A549 (cell line): Measurements from ENCODE around the gene NOS1AP. TPM values are rescaled to one million over a fixed set of nuclear protein-coding genes. Genes with fewer than 3 reads are reported as not detected.

Experiments used
- ATAC-seq, 2 experiments: fragments of 200-7000 bp in 1 of 2; fragments of >200 bp in 1 of 2; cut with Nextera tagmentation in 1 of 2; cut with Tn5 transposase in 1 of 2; 3 replicates each; pipeline versions ENCODE4 v1.8.0 to v1.9.1; 2018 to 2020; ENCODE audit warnings: mild to moderate bottlenecking in 1 of 2, moderate library complexity in 1 of 2
- CTCF ChIA-PET: fragments of 300-600 bp; sonication (Branson Sonifier 250); formaldehyde crosslinking; extraction: SDS; loops from one replicate; lab custom pipeline; 2021; ENCODE audit warnings: antibody characterized with exemption, inconsistent platforms; lab: Yijun Ruan, JAX
- POLR2A ChIA-PET: fragments of 350-600 bp; formaldehyde crosslinking; extraction: SDS; loops from one replicate; lab custom pipeline; 2021; ENCODE audit warnings: antibody characterized with exemption, inconsistent platforms; lab: Yijun Ruan, JAX
- DNase-seq, 2 experiments: peaks; one replicate each; pipeline versions ENCODE4 v3.0.0 to v3.0.0-alpha.2; 2011 to 2016; ENCODE audit warnings: low read depth in 1 of 2, low spot score in 1 of 2
- FAIRE-seq: peaks from 2 replicates; lab custom pipeline; 2011; peaks lifted over from hg19 to GRCh38; lab: Jason Lieb, UNC
- H3K27ac ChIP-seq, 2 experiments: fragments of >200 bp; sonication (Bioruptor Twin); formaldehyde crosslinking; 3 replicates each; pipeline ENCODE4 v1.5.1; 2016 to 2017
- H3K4me1 ChIP-seq: fragments of >200 bp; sonication (Bioruptor Twin); formaldehyde crosslinking; 3 replicates; pipeline ENCODE4 v1.6.1; 2016
- H3K4me2 ChIP-seq: fragments of >200 bp; sonication (Bioruptor Twin); formaldehyde crosslinking; 3 replicates; pipeline ENCODE4 v1.6.1; 2016
- H3K4me3 ChIP-seq: fragments of >200 bp; sonication (Bioruptor Twin); formaldehyde crosslinking; 3 replicates; pipeline ENCODE4 v1.5.1; 2016
- H3K9me3 ChIP-seq: fragments of >200 bp; sonication (Bioruptor Twin); formaldehyde crosslinking; 3 replicates; pipeline ENCODE4 v1.6.1; 2016
- ATOH8 ChIP-seq: fragments of 250-450 bp; sonication (Bioruptor Pico); IDR thresholded peaks from 2 replicates; pipeline ENCODE4 v1.5.0; 2020; ENCODE audit warnings: low read depth, mild to moderate bottlenecking, moderate library complexity
- BCL3 ChIP-seq: fragments of >200 bp; sonication (Bioruptor Twin); formaldehyde crosslinking; IDR thresholded peaks from 3 replicates; pipeline ENCODE4 v1.6.1; 2016
- BHLHE40 ChIP-seq: IDR thresholded peaks from 2 replicates; pipeline ENCODE4 v1.6.1; 2012; ENCODE audit warnings: low read depth, low read length, inconsistent platforms
- CBX8 ChIP-seq: fragments of 200-600 bp; sonication (generic); IDR thresholded peaks from 2 replicates; pipeline ENCODE4 v1.6.1; 2016
- CHD2 ChIP-seq: fragments of 150-350 bp; IDR thresholded peaks from 2 replicates; pipeline ENCODE4 v1.6.1; 2014; ENCODE audit warnings: low read length; ENCODE audit not compliant: partially characterized antibody
- CHD4 ChIP-seq: fragments of 200-600 bp; sonication (generic); IDR thresholded peaks from 2 replicates; pipeline ENCODE4 v1.6.1; 2016; ENCODE audit warnings: antibody characterized with exemption, mild to moderate bottlenecking, borderline replicate concordance
- CTCF ChIP-seq: fragments of >200 bp; sonication (Bioruptor Twin); formaldehyde crosslinking; IDR thresholded peaks from 3 replicates; pipeline ENCODE4 v1.5.1; 2016
- E2F6 ChIP-seq: IDR thresholded peaks from 2 replicates; pipeline ENCODE4 v1.6.1; 2012; ENCODE audit warnings: low read depth, borderline replicate concordance
- ESRRA ChIP-seq: fragments of 150-350 bp; IDR thresholded peaks from 2 replicates; pipeline ENCODE4 v1.6.1; 2014; ENCODE audit warnings: mild to moderate bottlenecking, low read length, borderline replicate concordance
- HMGXB4 ChIP-seq: fragments of 250-450 bp; sonication (Bioruptor Pico); IDR thresholded peaks from 2 replicates; pipeline ENCODE4 v1.5.0; 2021; ENCODE audit warnings: mild to moderate bottlenecking, moderate library complexity, borderline replicate concordance
- KDM1A ChIP-seq: fragments of 200-600 bp; sonication (generic); IDR thresholded peaks from 2 replicates; pipeline ENCODE4 v1.6.1; 2016; ENCODE audit warnings: low read depth, mild to moderate bottlenecking
- MYC ChIP-seq: IDR thresholded peaks from 2 replicates; pipeline ENCODE4 v1.6.1; 2012; ENCODE audit warnings: mild to moderate bottlenecking, inconsistent platforms, low read length, improper control_type of control experiment, borderline replicate concordance
- NPAS2 ChIP-seq: fragments of 250-450 bp; sonication (Bioruptor Pico); IDR thresholded peaks from 2 replicates; pipeline ENCODE4 v1.8.0; 2022; ENCODE audit warnings: mild to moderate bottlenecking, moderate library complexity, borderline replicate concordance
- POLR2AphosphoS2 ChIP-seq: conservative IDR thresholded peaks from 2 replicates; pipeline ENCODE4 v1.6.1; 2012; ENCODE audit warnings: low read length, improper control_type of control experiment, inconsistent platforms
- RFX5 ChIP-seq: fragments of 450-650 bp; IDR thresholded peaks from 2 replicates; pipeline ENCODE4 v1.7.1; 2014; ENCODE audit warnings: antibody characterized with exemption, mild to moderate bottlenecking, moderate library complexity
- TP53 ChIP-seq: fragments of 250-450 bp; sonication (Bioruptor Pico); IDR thresholded peaks from 2 replicates; pipeline ENCODE4 v1.5.0; 2021; ENCODE audit warnings: mild to moderate bottlenecking, moderate library complexity
- ZNF302 ChIP-seq: fragments of 250-450 bp; sonication (Bioruptor Pico); IDR thresholded peaks from 2 replicates; pipeline ENCODE4 v1.9.0; 2021; ENCODE audit warnings: inconsistent platforms, mild to moderate bottlenecking, moderate library complexity
- ZSCAN20 ChIP-seq: fragments of 250-450 bp; sonication (Bioruptor Pico); IDR thresholded peaks from 2 replicates; pipeline ENCODE4 v1.8.0; 2022; ENCODE audit warnings: mild to moderate bottlenecking, moderate library complexity
- WGBS: methylation state at CpG from one replicate; pipeline ENCODE4 v1.1.6; 2017; ENCODE audit errors: missing lambda C conversion rate; 5-methylcytosine and 5-hydroxymethylcytosine counted together
- polyA plus RNA-seq, 4 experiments: library from polyadenylated mRNA; depleted of rRNA in 3 of 4; stranded (reverse); fragments of >200 nt; fragmentation: RNase III in 1 of 4; extraction: RNeasy Plus Mini Kit Qiagen cat#74134 plus additional on column Dnase treatment in 1 of 4; gene quantifications; 2 replicates in 3 of 4; 3 replicates in 1 of 4; pipeline ENCODE4 v1.2.3, GENCODE V29; 2011 to 2017

Gene NOS1AP
- polyA plus RNA-seq, 2 of the 4 experiments (the other 2 are of a cell fraction): 0.17 to 0.25 TPM

GRCh38 chr1:162087111-162087510, 17.6 kb downstream of the NOS1AP start:
- no peak overlapping the region for H3K27ac ChIP-seq
- WGBS: 18% methylated on average over 1 of the region's 1 CpG
- no peak for TF ChIP-seq CHD2
- no peak for TF ChIP-seq ZSCAN20 (CRISPR knock-in tag)
- no peak for TF ChIP-seq HMGXB4 (CRISPR knock-in tag)
- no peak for TF ChIP-seq TP53 (CRISPR knock-in tag)
- TF ChIP-seq ZNF302 (CRISPR knock-in tag): no peak
- no peak for TF ChIP-seq BHLHE40
- no peak for TF ChIP-seq CBX8
- no peak for TF ChIP-seq POLR2AphosphoS2
- no peak for TF ChIP-seq KDM1A
- TF ChIP-seq MYC: no peak
- no peak for TF ChIP-seq CTCF
- TF ChIP-seq ESRRA: no peak
- TF ChIP-seq ATOH8 (CRISPR knock-in tag): no peak
- no peak for TF ChIP-seq NPAS2 (CRISPR knock-in tag)
- TF ChIP-seq BCL3: no peak
- DNase-seq (no peak), ATAC-seq (no peak), FAIRE-seq (no peak)
- POLR2A ChIA-PET: no interaction called here
- H3K9me3 ChIP-seq: no peaks in the 10 kb centered on the region
- H3K4me1 ChIP-seq: no peaks in the 10 kb centered on the region
- H3K4me3 ChIP-seq: no peak overlapping the region
- CTCF ChIA-PET: interaction anchor here (1.2 to 1.7 kb wide), 2 partner anchors 12 to 31 kb away, joined by 4 to 5 read pairs; no protein-coding TSS in a partner anchor
- H3K4me2 ChIP-seq: no peak overlapping the region

GRCh38 chr1:162087574-162087973, 18.1 kb downstream of the NOS1AP start:
- ATAC-seq (no peak), DNase-seq (no peak), FAIRE-seq (no peak)
- ChIA-PET POLR2A (no interaction called here), CTCF (interaction anchor here (1.2 to 1.7 kb wide), 2 partner anchors 13 to 31 kb away, joined by 4 to 5 read pairs; no protein-coding TSS in a partner anchor)
- no peak overlapping the region for H3K4me2 ChIP-seq
- no peaks in the 10 kb centered on the region for H3K4me1 ChIP-seq
- no peak for TF ChIP-seq BHLHE40
- no peak for TF ChIP-seq TP53 (CRISPR knock-in tag)
- no peak for TF ChIP-seq CHD4
- no peak for TF ChIP-seq RFX5
- TF ChIP-seq E2F6: no peak
- TF ChIP-seq CBX8: no peak
- 65% methylated on average over 1 of the region's 1 CpG for WGBS
- H3K9me3 ChIP-seq: no peaks in the 10 kb centered on the region
- no peak overlapping the region for H3K27ac ChIP-seq
- H3K4me3 ChIP-seq: no peak overlapping the region
